Fibroblast of upper back skin (primary cell): ENCODE measurements around the gene RBBP6.
"Not testable (repeated sequence)": the region's sequence is repeated elsewhere in the genome, so short reads cannot be mapped to it uniquely, and the experiment has no call there.

Source experiments
- DNase-seq: peaks from one replicate; pipeline ENCODE4 v3.0.0-alpha.2; 2013

Gene RBBP6

DNA sequence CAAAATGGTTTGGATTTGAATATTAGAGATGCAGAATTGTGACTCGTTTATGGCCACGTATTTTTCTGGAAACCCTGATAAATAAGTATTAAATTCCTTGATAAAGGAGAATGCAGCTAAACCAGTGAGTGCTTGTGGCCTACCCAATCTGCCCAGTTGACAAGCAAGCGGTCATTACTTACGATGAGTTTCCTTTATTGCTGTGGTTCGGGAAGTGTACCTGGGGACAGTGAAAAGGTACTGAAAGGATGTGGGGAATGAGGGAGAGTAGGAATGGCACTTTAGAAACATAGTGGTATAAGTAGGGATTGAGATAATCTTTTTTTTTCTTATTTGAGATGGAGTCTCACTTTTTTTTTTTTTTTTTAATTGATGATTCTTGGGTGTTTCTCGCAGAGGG, 33.8 kb downstream of the RBBP6 start:
- no peak for DNase-seq

DNA sequence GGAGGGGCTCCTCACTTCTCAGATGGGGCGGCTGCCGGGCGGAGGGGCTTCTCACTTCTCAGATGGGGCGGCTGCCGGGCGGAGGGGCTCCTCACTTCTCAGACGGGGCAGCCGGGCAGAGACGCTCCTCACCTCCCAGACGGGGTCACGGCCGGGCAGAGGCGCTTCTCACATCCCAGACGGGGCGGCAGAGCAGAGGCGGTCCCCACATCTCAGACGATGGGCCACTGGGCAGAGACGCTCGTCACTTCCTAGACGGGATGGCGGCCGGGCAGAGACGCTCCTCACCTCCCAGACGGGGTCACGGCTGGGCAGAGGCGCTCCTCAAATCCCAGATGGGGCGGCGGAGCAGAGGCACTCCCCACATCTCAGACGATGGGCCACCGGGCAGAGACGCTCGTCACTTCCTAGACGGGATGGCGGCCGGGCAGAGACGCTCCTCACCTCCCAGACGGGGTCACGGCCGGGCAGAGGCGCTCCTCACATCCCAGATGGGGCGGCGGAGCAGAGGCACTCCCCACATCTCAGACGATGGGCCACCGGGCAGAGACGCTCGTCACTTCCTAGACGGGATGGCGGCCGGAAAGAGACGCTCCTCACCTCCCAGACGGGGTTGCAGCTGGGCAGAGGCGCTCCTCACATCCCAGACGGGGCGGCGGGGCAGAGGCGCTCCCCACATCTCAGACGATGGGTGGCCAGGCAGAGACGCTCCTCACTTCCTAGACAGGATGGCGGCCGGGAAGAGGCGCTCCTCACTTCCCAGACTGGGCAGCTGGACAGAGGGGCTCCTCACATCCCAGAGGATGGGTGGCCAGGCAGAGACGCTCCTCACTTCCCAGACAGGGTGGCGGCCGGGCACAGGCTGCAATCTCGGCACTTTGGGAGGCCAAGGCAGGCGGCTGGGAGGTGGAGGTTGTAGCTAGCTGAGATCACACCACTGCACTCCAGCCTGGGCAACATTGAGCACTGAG, 35.4 kb downstream of the RBBP6 start:
- DNase-seq = not testable (repeated sequence)

DNA sequence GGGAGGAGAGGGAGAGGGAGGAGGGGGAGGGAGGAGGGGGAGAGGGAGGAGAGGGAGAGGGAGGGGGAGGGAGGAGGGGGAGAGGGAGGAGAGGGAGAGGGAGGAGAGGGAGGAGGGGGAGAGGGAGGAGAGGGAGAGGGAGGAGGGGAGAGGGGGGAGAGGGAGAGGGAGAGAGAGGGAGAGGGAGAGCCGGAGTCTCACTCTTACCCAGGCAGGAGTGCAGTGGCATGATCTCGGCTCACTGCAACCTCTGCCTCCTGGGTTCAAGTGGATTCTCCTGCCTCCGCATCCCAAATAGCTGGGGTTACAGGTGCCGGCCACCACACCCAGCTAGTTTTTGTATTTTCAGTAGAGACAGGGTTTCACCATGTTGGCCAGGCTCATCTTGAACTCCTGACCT, 36.4 kb downstream of the RBBP6 start:
- DNase-seq = not testable (repeated sequence)

- no peak for DNase-seq
Observed at GRCh38 chr16:24577167-24577566, 37.8 kb downstream of the RBBP6 start.

DNA sequence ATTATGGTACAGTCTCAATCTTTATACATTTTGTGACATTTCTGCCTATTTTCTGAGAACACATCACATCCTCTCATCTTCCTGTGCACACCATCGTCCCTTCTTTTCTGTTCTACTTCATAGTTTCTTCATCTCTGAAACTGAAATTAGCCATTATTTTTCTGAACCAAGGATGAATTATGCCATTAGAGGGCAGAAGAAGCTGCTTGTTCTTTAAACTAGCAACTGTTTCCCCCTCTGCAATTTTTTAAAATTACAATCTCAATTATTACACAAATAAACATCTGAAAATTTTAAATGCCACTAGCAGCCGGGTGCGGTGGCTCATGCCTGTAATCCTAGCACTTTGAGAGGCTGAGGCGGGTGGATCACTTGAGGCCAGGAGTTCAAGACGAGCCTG, 41.3 kb downstream of the RBBP6 start:
- DNase-seq = peak; percentile 45

GRCh38 chr16:24583494-24583893, 44.1 kb downstream of the RBBP6 start:
- no peak for DNase-seq

DNA sequence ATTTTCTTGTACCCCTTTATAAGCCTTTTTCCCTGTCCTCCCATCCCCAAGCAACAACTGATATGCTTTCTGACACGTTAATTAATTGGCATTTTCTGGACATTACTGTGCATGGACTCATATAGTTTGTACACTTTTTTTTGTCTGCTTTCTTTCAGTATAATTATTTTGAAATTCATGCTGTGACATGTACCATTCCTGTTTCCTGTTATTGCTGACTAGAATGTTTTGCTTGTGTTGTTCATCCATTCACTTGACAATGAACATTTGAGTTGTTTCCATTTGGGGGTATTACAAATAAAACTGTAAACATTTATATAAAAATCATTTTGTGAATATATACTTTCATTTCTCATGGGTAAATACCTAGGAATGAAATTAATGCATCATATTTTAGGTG, 50.6 kb downstream of the RBBP6 start:
- DNase-seq = no peak

GRCh38 chr16:24598777-24599437, 59.5 kb downstream of the RBBP6 start:
- no peak for DNase-seq

DNA sequence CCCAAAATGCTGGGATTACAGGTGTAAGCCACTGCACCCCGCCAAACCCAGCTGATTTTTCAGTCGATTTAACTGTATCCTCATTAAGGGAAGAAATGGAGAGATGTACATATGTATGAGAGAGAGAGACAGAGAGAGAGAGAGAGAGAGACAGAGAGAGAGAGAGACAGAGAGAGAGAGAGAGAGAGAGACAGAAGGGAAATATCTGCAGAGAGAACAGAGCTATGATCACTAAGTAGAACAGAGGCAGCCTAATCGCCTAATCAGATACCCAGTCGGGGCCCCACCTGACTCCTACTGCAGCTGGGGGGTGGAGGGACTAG, 70.0 kb downstream of the RBBP6 start:
- DNase-seq = no peak

GRCh38 chr16:24609740-24610415, 70.5 kb downstream of the RBBP6 start:
- DNase-seq = peak; percentile 74

- DNase-seq = peak; percentile 15
Observed at GRCh38 chr16:24610416-24610755, 71.0 kb downstream of the RBBP6 start.

DNA sequence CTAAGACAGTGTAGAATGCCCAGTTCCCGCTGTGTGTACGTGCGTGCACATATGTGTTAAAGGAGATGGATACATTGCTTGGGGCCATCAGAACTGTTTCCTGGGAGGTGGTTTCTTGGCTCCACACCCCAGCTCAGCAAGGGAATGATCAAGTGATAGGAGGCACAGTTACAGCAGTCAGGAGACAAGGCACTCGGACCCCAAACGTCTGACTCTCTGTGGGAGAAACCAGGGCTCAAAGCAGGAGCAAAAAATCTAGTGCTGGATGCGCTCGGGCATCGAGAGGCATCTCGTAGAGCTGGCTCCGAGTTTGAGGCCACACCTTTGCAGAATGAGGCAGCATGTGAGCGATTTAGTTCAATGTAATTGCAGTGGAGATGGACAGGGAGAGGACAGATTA, 71.9 kb downstream of the RBBP6 start:
- no peak for DNase-seq

- DNase-seq = no peak
Observed at GRCh38 chr16:24612656-24613055, 73.3 kb downstream of the RBBP6 start.

DNA sequence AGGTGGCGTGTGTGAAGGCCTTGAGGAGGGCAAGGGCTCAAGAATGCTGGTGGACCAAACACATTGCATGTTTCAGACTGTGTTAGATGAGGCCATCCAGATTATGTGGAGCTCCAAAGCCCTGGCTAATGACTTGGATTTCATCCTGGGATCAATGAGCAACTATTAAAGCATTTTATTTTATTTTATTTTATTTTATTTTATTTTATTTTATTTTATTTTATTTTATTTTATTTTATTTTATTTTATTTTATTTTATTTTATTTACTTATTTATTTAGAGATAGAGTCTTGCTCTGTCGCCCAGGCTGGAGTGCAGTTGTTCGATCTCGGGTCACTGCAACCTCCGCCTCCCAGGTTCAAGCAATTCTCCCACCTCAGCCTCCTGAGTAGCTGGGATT, 73.9 kb downstream of the RBBP6 start:
- DNase-seq = not testable (repeated sequence)

DNA sequence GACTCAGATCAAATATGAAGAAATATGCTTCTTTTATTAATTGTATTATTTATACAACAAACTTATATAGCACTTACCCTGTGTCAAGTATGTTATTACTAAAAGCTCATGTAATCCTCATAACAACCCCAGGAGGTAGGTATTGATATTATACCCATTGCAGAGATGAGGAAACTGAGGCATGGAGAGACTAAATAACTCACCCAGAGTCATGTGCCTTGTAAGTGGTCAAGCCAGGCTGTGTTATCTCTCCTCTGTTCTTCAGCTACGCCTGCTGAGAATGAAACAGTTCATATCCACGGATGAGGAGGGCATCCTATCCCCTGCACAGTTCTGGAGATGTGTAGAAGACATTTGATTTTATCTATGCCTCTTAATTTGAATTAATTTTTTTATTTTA, 78.1 kb downstream of the RBBP6 start:
- no peak for DNase-seq
